HG03103 (cell line): ENCODE measurements around the gene PTCH1.

Experiments used
- ATAC-seq: cut with Tn5 transposase; IDR thresholded peaks from one replicate; pipeline ENCODE4 v1.9.1; 2021; ENCODE audit warnings: low read depth; ENCODE audit not compliant: unreplicated experiment

Gene PTCH1

GRCh38 chr9:95411054-95411892 lies 105.5 kb downstream of the PTCH1 start:
- no peak for ATAC-seq

- ATAC-seq, result no peak
Measured at GRCh38 chr9:95409650-95410426, 106.9 kb downstream of the PTCH1 start.

- no peak for ATAC-seq
Measured at GRCh38 chr9:95407524-95407923, 109.2 kb downstream of the PTCH1 start.

DNA sequence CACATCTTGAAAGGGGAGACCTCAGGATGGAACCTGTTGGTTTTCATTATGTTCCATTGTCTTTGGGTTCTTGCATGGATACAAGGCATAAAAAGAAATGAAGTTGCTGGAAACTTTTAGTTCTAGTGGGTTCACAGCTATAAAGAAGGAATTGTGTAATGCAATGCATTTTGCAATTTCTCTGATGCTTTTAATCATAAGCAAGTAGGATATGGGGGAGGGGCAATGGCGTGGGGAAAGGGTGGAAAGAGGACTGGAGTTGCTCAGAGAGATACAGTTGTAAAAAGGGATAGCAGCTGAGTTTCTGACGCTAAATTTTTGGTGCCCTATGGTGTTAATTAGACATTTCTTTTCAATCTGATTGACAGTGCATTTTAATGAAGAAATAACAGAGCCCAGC lies 110.7 kb downstream of the PTCH1 start:
- ATAC-seq, result no peak

DNA sequence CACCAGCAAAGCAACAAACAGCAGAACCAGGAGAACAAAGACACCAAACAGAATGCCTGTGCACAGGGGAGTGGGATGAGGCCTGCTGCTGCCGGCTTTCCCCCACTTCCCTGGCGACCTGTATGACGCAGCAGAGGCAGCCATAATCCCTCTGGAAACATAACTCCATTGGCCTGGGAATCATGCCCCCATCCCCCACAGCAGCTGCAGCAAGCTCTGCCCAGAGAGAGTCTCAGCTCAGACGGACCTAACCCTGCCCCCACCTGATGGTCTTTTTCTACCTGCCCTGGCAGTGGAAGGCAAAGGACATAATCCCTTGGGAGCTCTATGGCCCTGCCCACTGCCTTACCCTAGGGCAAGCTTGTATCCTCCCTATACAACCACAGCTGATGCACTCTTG lies 117.5 kb downstream of the PTCH1 start:
- no peak for ATAC-seq
